PC-3 (cell line): ENCODE results near the gene TMEM219. TPM values are rescaled to one million over a fixed set of nuclear protein-coding genes. Genes with fewer than 3 reads are reported as not detected.

Experiments used
- ATAC-seq: fragments of 200-7000 bp; cut with Tn5 transposase; 2 replicates; pipeline ENCODE4 v1.9.1; 2020; ENCODE audit warnings: mild to moderate bottlenecking, moderate library complexity
- BruUV-seq: library from RNA; stranded (reverse); fragments of 400-500 nt; replicated peaks from 2 replicates; lab custom pipeline; 2021; lab: Mats Ljungman, UMichigan
- CTCF ChIA-PET: fragments of 300-600 bp; sonication (Branson Sonifier 250); formaldehyde crosslinking; loops from one replicate; lab custom pipeline; 2022; ENCODE audit warnings: antibody characterized with exemption; lab: Charles Lee
- POLR2A ChIA-PET: fragments of 300-600 bp; sonication (Branson Sonifier 250); formaldehyde crosslinking; loops from one replicate; lab custom pipeline; 2022; ENCODE audit warnings: antibody characterized with exemption; ENCODE audit not compliant: unreplicated experiment; lab: Charles Lee
- DNase-seq: peaks from one replicate; pipeline ENCODE4 v3.0.0-alpha.2; 2015
- H2AFZ ChIP-seq: fragments of 300-600 bp; sonication (generic); 2 replicates; pipeline ENCODE4 v1.6.0; 2016; ENCODE audit warnings: antibody characterized with exemption, low read length
- H3F3A ChIP-seq: fragments of 300-600 bp; sonication (generic); one replicate; pipeline ENCODE4 v1.6.0; 2017; ENCODE audit warnings: antibody characterized with exemption, low read length, control low read depth, mild to moderate bottlenecking; ENCODE audit not compliant: unreplicated experiment
- H3K27ac ChIP-seq: fragments of 300-600 bp; sonication (generic); 2 replicates; pipeline ENCODE4 v1.5.1; 2016; ENCODE audit warnings: mild to moderate bottlenecking, low read length
- H3K27me3 ChIP-seq: fragments of 300-600 bp; sonication (generic); 2 replicates; pipeline ENCODE4 v1.6.1; 2016; ENCODE audit warnings: low read length, mixed read lengths
- H3K36me3 ChIP-seq: fragments of 300-600 bp; sonication (generic); 2 replicates; pipeline ENCODE4 v1.6.1; 2016; ENCODE audit warnings: low read depth, mixed run types, low read length, mixed read lengths
- H3K4me1 ChIP-seq: fragments of 300-600 bp; sonication (generic); 2 replicates; pipeline ENCODE4 v1.5.1; 2016; ENCODE audit warnings: low read length; ENCODE audit not compliant: insufficient read depth
- H3K4me2 ChIP-seq: fragments of 300-600 bp; sonication (generic); 2 replicates; pipeline ENCODE4 v1.6.0; 2016; ENCODE audit warnings: low read length
- H3K4me3 ChIP-seq: fragments of 300-600 bp; sonication (generic); 2 replicates; pipeline ENCODE4 v1.5.1; 2016; ENCODE audit warnings: mild to moderate bottlenecking, low read length, mixed read lengths
- H3K79me2 ChIP-seq: fragments of 300-600 bp; sonication (generic); 2 replicates; pipeline ENCODE4 v1.6.1; 2017; ENCODE audit warnings: low read length, mixed read lengths
- H3K9ac ChIP-seq: fragments of 300-600 bp; sonication (generic); 2 replicates; pipeline ENCODE4 v1.6.0; 2016; ENCODE audit warnings: mild to moderate bottlenecking, low read length
- H3K9me2 ChIP-seq: fragments of 300-600 bp; sonication (generic); replicated peaks from 2 replicates; pipeline ENCODE4 v1.6.1; 2016; ENCODE audit warnings: mixed run types, low read length, mixed read lengths
- H3K9me3 ChIP-seq: fragments of 300-600 bp; sonication (generic); 2 replicates; pipeline ENCODE4 v1.6.1; 2016; ENCODE audit warnings: low read length, mixed read lengths
- H4K20me1 ChIP-seq: fragments of 300-600 bp; sonication (generic); 2 replicates; pipeline ENCODE4 v1.6.1; 2016; ENCODE audit warnings: low read length, mixed read lengths
- CTCF ChIP-seq: fragments of 300-600 bp; sonication (generic); conservative IDR thresholded peaks from 2 replicates; pipeline ENCODE4 v1.5.1; 2017; ENCODE audit warnings: antibody characterized with exemption, low read depth, mild to moderate bottlenecking, low read length
- EZH2 ChIP-seq: fragments of 300-600 bp; sonication (generic); IDR thresholded peaks from one replicate; pipeline ENCODE4 v1.6.1; 2017; ENCODE audit warnings: antibody characterized with exemption, mild to moderate bottlenecking, low read length; ENCODE audit not compliant: unreplicated experiment
- EZH2phosphoT487 ChIP-seq: fragments of 300-600 bp; sonication (generic); IDR thresholded peaks from 2 replicates; pipeline ENCODE4 v1.6.1; 2018; ENCODE audit warnings: mild to moderate bottlenecking, antibody characterized with exemption, low read length, borderline replicate concordance
- intact Hi-C: fragments of 100-400 bp; cut with micrococcal nuclease; formaldehyde crosslinking; loops from 2 replicates; pipeline ENCODE4 v1.9.0; 2023
- total RNA-seq: library from RNA; depleted of rRNA; stranded (reverse); fragments of >200 nt; gene quantifications from 2 replicates; pipeline ENCODE4 v1.2.3, GENCODE V29; 2014

TMEM219 gene
- total RNA-seq, 1 experiment from 2014 or later: 60.9 TPM

- H3F3A ChIP-seq: no peaks in the 10 kb centered on the region
- H3K27ac ChIP-seq: no peak overlapping the region
- no peak for TF ChIP-seq EZH2
- no peak for TF ChIP-seq EZH2phosphoT487
- no peak for TF ChIP-seq CTCF
- BruUV-seq: no TSS peak
- ChIA-PET POLR2A (no interaction called here), CTCF (no interaction called here)
- H3K36me3 ChIP-seq: peaks cover 31% of the 10 kb centered on the region
- ATAC-seq (no peak), DNase-seq (no peak)
- no peak overlapping the region for H3K9ac ChIP-seq
- no peak overlapping the region for H3K4me2 ChIP-seq
- H2AFZ ChIP-seq: no peak overlapping the region
- H3K27me3 ChIP-seq: no peaks in the 10 kb centered on the region
- H4K20me1 ChIP-seq: no peaks in the 10 kb centered on the region
- H3K4me1 ChIP-seq: no peaks in the 10 kb centered on the region
- H3K9me2 ChIP-seq: no peaks in the 10 kb centered on the region
- intact Hi-C loops: no loop called here
- H3K9me3 ChIP-seq: no peaks in the 10 kb centered on the region
- no peaks in the 10 kb centered on the region for H3K79me2 ChIP-seq
- H3K4me3 ChIP-seq: no peak overlapping the region
Observed at GRCh38 chr16:29984137-29984763, 22.4 kb downstream of the TMEM219 start.

DNA sequence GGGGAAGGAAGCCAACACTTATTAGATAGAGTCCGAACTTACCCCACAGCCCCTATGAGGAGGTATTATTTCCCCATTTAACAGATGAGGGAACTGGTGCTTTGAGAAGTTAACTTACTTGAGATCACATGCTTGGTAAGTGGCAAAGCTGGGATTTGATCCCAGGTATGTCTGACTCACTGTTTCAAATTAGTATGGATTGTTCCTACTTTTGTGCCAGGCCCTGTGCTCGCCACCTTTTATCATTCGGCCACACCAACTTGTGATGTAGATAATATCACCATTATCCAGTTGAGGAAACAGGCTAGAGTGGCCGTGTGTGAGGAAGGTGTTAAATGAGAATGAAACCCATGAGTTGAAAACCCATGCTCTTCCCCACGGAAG is 22.9 kb downstream of the TMEM219 start:
- Histone ChIP-seq H3K4me2 (no peak overlapping the region), H3K9me3 (no peaks in the 10 kb centered on the region), H3K79me2 (no peaks in the 10 kb centered on the region), H3K27ac (no peak overlapping the region), H4K20me1 (no peaks in the 10 kb centered on the region), H3F3A (no peaks in the 10 kb centered on the region), H3K9me2 (no peaks in the 10 kb centered on the region), H3K4me1 (no peaks in the 10 kb centered on the region), H3K36me3 (peaks cover 26% of the 10 kb centered on the region), H2AFZ (no peak overlapping the region), H3K27me3 (no peaks in the 10 kb centered on the region), H3K9ac (no peak overlapping the region), H3K4me3 (no peak overlapping the region)
- TF ChIP-seq EZH2 (no peak), EZH2phosphoT487 (no peak), CTCF (no peak)
- intact Hi-C loops: no loop called here
- no peak for DNase-seq
- ATAC-seq: no peak
- no TSS peak for BruUV-seq
- POLR2A ChIA-PET: no interaction called here
- CTCF ChIA-PET: no interaction called here

DNA sequence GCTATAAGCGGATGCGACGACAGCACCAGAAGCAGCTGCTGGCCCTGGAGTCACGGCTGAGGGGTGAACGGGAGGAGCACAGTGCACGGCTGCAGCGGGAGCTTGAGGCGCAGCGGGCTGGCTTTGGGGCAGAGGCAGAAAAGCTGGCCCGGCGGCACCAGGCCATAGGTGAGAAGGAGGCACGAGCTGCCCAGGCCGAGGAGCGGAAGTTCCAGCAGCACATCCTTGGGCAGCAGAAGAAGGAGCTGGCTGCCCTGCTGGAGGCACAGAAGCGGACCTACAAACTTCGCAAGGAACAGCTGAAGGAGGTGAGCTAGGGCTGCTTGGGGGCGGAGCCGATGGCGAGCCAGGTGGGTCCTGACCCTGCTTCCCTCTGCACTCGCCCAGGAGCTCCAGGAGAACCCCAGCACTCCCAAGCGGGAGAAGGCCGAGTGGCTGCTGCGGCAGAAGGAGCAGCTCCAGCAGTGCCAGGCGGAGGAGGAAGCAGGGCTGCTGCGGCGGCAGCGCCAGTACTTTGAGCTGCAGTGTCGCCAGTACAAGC is 23.5 kb downstream of the TMEM219 start:
- peaks cover 20% of the 10 kb centered on the region for H3K36me3 ChIP-seq
- no peak for DNase-seq
- H3K9me3 ChIP-seq: no peaks in the 10 kb centered on the region
- ChIA-PET POLR2A (no interaction called here), CTCF (interaction anchor here (0.6 kb wide), 1 partner anchor 46 kb away, joined by 3 read pairs; the partner anchor contains the start of gene TLCD3B)
- H3K9ac ChIP-seq: no peak overlapping the region
- H3K27ac ChIP-seq: no peak overlapping the region
- no peak overlapping the region for H2AFZ ChIP-seq
- no peaks in the 10 kb centered on the region for H3K4me1 ChIP-seq
- ATAC-seq: no peak
- BruUV-seq: no TSS peak
- no peaks in the 10 kb centered on the region for H3K9me2 ChIP-seq
- H3F3A ChIP-seq: no peaks in the 10 kb centered on the region
- H3K27me3 ChIP-seq: no peaks in the 10 kb centered on the region
- no peak overlapping the region for H3K4me2 ChIP-seq
- no peak overlapping the region for H3K4me3 ChIP-seq
- no peaks in the 10 kb centered on the region for H3K79me2 ChIP-seq
- intact Hi-C loops: no loop called here
- no peaks in the 10 kb centered on the region for H4K20me1 ChIP-seq
- TF ChIP-seq EZH2: no peak
- no peak for TF ChIP-seq CTCF
- no peak for TF ChIP-seq EZH2phosphoT487
